Calu3 (cell line): ENCODE measurements around the gene SLC38A11. TPM values are rescaled to one million over a fixed set of nuclear protein-coding genes. Genes with fewer than 3 reads are reported as not detected.

Experiments
- BruUV-seq: library from RNA; stranded (reverse); fragments of 400-500 nt; replicated peaks from 2 replicates; lab custom pipeline; 2021; lab: Mats Ljungman, UMichigan
- CTCF ChIA-PET: fragments of 300-600 bp; sonication (Branson Sonifier 250); formaldehyde crosslinking; loops from one replicate; lab custom pipeline; 2022; ENCODE audit warnings: antibody characterized with exemption; lab: Charles Lee
- DNase-seq: peaks from one replicate; pipeline ENCODE4 v3.0.0; 2022
- H3K27ac Mint-ChIP-seq: one replicate; pipeline ENCODE4 v1.8.0; 2022; ENCODE audit warnings: mixed read lengths; ENCODE audit not compliant: unreplicated experiment
- H3K27me3 Mint-ChIP-seq: one replicate; pipeline ENCODE4 v1.8.0; 2022; ENCODE audit warnings: mixed read lengths; ENCODE audit not compliant: unreplicated experiment
- H3K36me3 Mint-ChIP-seq: one replicate; pipeline ENCODE4 v1.8.0; 2022; ENCODE audit warnings: mild to moderate bottlenecking, moderate library complexity, mixed read lengths; ENCODE audit not compliant: insufficient read depth, unreplicated experiment
- H3K4me1 Mint-ChIP-seq: one replicate; pipeline ENCODE4 v1.8.0; 2022; ENCODE audit warnings: mild to moderate bottlenecking, low read depth, mixed read lengths; ENCODE audit not compliant: unreplicated experiment
- H3K4me3 Mint-ChIP-seq: one replicate; pipeline ENCODE4 v1.8.0; 2022; ENCODE audit warnings: mild to moderate bottlenecking, low read depth, moderate library complexity, mixed read lengths; ENCODE audit not compliant: unreplicated experiment
- H3K9me3 Mint-ChIP-seq: one replicate; pipeline ENCODE4 v1.8.0; 2022; ENCODE audit warnings: low read depth, mixed read lengths; ENCODE audit not compliant: unreplicated experiment
- intact Hi-C: fragments of 100-400 bp; cut with micrococcal nuclease; formaldehyde crosslinking; loops from one replicate; pipeline ENCODE4 v1.10.0; 2022; ENCODE audit not compliant: unreplicated experiment
- total RNA-seq: library from RNA; stranded (reverse); gene quantifications from 2 replicates; pipeline ENCODE4 v1.2.3, GENCODE V29; 2022
- TF ChIP-seq, protein P1 (sequence below): fragments of 200-600 bp; IDR thresholded peaks from one replicate; pipeline ENCODE4 v1.8.0; 2022; ENCODE audit warnings: antibody characterized with exemption; ENCODE audit not compliant: unreplicated experiment

Gene SLC38A11
- total RNA-seq, 1 experiment from 2014 or later: 0.57 TPM

DNA sequence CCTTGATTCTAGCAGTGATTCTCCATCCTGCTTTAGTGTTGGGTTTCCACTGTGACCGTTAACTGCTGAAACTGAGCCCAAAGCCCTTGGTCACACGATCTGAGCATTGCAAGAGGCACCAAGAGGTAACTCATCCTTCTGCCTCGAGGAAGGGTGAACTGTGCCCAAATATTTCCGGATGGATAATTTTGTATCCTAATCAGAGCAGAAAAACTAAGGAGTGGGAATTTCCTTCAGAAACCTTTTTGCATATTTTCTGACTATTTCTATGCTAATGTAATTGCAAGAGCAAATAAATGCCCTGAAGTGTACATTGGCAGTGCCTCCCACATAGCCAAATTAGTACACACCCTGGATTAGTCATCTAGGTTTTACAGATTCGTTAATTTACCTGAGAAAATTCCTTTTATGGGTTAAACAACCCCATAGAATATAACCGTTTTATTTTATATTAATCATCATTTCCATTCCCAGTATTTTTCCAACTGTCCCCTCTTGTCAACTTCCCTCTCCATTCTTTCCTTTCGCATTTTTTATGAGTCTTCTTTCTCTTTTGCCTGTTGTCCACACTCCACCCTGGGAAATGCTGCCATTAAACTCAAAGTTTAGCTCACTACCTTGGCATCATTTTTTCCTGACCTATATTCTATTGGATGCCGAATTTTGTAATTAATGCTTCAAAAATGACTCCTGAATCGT lies 82.0 kb downstream of the SLC38A11 start:
- Mint-ChIP-seq H3K36me3 (no peaks in the 10 kb centered on the region), H3K4me1 (peaks cover 17% of the 10 kb centered on the region), H3K27ac (no peak overlapping the region), H3K9me3 (no peaks in the 10 kb centered on the region), H3K27me3 (no peaks in the 10 kb centered on the region), H3K4me3 (no peak overlapping the region)
- TF ChIP-seq, protein P1, sequence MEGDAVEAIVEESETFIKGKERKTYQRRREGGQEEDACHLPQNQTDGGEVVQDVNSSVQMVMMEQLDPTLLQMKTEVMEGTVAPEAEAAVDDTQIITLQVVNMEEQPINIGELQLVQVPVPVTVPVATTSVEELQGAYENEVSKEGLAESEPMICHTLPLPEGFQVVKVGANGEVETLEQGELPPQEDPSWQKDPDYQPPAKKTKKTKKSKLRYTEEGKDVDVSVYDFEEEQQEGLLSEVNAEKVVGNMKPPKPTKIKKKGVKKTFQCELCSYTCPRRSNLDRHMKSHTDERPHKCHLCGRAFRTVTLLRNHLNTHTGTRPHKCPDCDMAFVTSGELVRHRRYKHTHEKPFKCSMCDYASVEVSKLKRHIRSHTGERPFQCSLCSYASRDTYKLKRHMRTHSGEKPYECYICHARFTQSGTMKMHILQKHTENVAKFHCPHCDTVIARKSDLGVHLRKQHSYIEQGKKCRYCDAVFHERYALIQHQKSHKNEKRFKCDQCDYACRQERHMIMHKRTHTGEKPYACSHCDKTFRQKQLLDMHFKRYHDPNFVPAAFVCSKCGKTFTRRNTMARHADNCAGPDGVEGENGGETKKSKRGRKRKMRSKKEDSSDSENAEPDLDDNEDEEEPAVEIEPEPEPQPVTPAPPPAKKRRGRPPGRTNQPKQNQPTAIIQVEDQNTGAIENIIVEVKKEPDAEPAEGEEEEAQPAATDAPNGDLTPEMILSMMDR: no peak
- BruUV-seq: no TSS peak
- no peak for DNase-seq
- intact Hi-C loops: no loop called here
- CTCF ChIA-PET: interaction anchor here (0.8 kb wide), 1 partner anchor 13 kb away, joined by 3 read pairs; no protein-coding TSS in a partner anchor

DNA sequence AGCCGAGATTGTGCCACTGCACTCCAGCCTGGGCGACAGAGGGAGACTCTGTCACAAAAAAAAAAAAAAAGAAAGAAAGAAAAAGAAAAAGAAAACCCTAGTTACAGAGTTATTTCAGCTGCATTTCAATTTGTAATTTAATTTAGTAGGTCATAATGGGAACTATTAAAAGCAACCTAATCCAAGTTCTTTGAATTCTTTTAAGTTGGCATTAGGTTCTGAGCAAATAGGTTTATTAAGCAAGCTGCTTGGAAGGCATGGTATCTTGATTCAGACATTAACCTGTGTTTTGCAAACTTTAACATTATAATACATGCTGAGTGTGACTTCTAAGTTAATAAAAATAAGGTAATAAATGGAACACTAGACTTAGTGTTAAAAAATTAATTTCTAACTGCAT lies 83.9 kb downstream of the SLC38A11 start:
- no peaks in the 10 kb centered on the region for H3K36me3 Mint-ChIP-seq
- no TSS peak for BruUV-seq
- peaks cover 25% of the 10 kb centered on the region for H3K4me1 Mint-ChIP-seq
- H3K9me3 Mint-ChIP-seq: no peaks in the 10 kb centered on the region
- TF ChIP-seq, protein P1: no peak
- CTCF ChIA-PET: no interaction called here
- DNase-seq: no peak
- H3K27ac Mint-ChIP-seq: no peak overlapping the region
- no peak overlapping the region for H3K4me3 Mint-ChIP-seq
- intact Hi-C loops: no loop called here
- no peaks in the 10 kb centered on the region for H3K27me3 Mint-ChIP-seq

DNA sequence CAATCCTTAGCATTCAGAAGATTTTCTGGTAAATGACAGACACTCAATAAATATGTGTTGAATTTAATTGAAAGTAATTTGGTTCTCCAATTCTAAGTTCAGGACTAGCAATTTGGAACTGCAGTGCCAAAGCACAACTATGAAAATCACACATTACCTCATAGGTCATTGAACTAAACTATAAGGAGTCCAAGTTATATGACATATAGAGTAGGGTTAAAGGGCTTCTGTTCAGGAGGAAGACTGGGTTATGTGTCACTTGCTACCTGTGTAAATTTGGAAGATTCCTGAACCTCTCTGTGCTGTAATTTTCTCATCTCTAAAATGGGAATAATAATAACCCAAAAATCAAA lies 85.9 kb downstream of the SLC38A11 start:
- Mint-ChIP-seq H3K36me3 (no peaks in the 10 kb centered on the region), H3K9me3 (no peaks in the 10 kb centered on the region), H3K27me3 (no peaks in the 10 kb centered on the region), H3K27ac (no peak overlapping the region), H3K4me1 (peaks cover 30% of the 10 kb centered on the region), H3K4me3 (no peak overlapping the region)
- CTCF ChIA-PET: no interaction called here
- DNase-seq: no peak
- no TSS peak for BruUV-seq
- intact Hi-C loops: no loop called here
- TF ChIP-seq, protein P1: no peak

DNA sequence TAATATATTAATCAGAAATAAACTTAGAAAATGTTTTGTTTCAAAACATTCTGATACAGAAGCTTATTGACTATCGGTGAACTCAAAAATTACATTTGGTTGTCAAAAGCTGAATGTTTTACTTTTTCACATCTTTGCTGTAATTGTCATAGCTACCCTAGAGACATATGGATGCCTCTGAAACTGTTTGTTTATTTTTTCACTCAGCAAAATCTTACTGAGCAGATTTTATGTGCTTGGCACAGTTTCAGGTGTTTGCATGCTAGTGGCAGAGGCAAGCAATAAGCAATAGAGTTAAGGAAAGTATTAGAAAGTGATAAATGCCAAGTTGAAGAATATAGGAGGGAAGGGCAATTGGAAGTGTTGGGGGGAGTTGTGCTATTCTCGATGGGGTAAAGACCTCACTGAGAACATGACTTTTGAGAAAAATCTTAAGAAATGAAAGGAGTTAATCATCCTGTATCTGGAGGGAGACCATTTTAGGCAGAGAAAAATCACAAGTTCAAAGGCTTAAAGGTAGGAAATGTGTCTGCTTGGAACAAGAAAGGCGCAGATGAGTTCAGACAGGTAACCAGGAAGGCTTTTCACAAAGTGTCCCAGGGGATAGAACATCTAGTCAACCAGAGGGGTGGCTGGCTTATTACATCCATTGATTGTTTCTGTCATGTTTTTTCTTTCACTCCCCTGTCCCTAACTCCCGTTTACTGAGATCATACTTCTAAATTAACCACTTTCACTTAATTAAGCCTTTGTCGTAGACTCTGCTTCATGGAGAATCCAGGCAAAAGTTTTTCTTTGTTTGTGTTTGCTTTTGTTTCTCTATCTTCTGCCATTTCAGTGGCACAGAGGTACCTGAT lies 86.5 kb downstream of the SLC38A11 start:
- no peaks in the 10 kb centered on the region for H3K27me3 Mint-ChIP-seq
- BruUV-seq: no TSS peak
- H3K9me3 Mint-ChIP-seq: no peaks in the 10 kb centered on the region
- H3K27ac Mint-ChIP-seq: no peak overlapping the region
- no peaks in the 10 kb centered on the region for H3K36me3 Mint-ChIP-seq
- H3K4me3 Mint-ChIP-seq: no peak overlapping the region
- CTCF ChIA-PET: no interaction called here
- peaks cover 30% of the 10 kb centered on the region for H3K4me1 Mint-ChIP-seq
- no peak for DNase-seq
- TF ChIP-seq, protein P1: no peak
- intact Hi-C loops: no loop called here
